A549 (cell line): ENCODE results near the gene RPL37. TPM values are rescaled to one million over a fixed set of nuclear protein-coding genes. Genes with fewer than 3 reads are reported as not detected.
"Not testable (repeated sequence)": the region's sequence is repeated elsewhere in the genome, so short reads cannot be mapped to it uniquely, and the experiment has no call there.

Source experiments
- ATAC-seq, 2 experiments: fragments of 200-7000 bp in 1 of 2; fragments of >200 bp in 1 of 2; cut with Nextera tagmentation in 1 of 2; cut with Tn5 transposase in 1 of 2; 3 replicates each; pipeline versions ENCODE4 v1.8.0 to v1.9.1; 2018 to 2020; ENCODE audit warnings: mild to moderate bottlenecking in 1 of 2, moderate library complexity in 1 of 2
- CTCF ChIA-PET: fragments of 300-600 bp; sonication (Branson Sonifier 250); formaldehyde crosslinking; extraction: SDS; loops from one replicate; lab custom pipeline; 2021; ENCODE audit warnings: antibody characterized with exemption, inconsistent platforms; lab: Yijun Ruan, JAX
- POLR2A ChIA-PET: fragments of 350-600 bp; formaldehyde crosslinking; extraction: SDS; loops from one replicate; lab custom pipeline; 2021; ENCODE audit warnings: antibody characterized with exemption, inconsistent platforms; lab: Yijun Ruan, JAX
- DNase-seq, 2 experiments: peaks; one replicate each; pipeline versions ENCODE4 v3.0.0 to v3.0.0-alpha.2; 2011 to 2016; ENCODE audit warnings: low read depth in 1 of 2, low spot score in 1 of 2
- FAIRE-seq: peaks from 2 replicates; lab custom pipeline; 2011; peaks lifted over from hg19 to GRCh38; lab: Jason Lieb, UNC
- H3K27ac ChIP-seq, 2 experiments: fragments of >200 bp; sonication (Bioruptor Twin); formaldehyde crosslinking; 3 replicates each; pipeline ENCODE4 v1.5.1; 2016 to 2017
- H3K4me1 ChIP-seq: fragments of >200 bp; sonication (Bioruptor Twin); formaldehyde crosslinking; 3 replicates; pipeline ENCODE4 v1.6.1; 2016
- H3K4me2 ChIP-seq: fragments of >200 bp; sonication (Bioruptor Twin); formaldehyde crosslinking; 3 replicates; pipeline ENCODE4 v1.6.1; 2016
- H3K4me3 ChIP-seq: fragments of >200 bp; sonication (Bioruptor Twin); formaldehyde crosslinking; 3 replicates; pipeline ENCODE4 v1.5.1; 2016
- H3K9me3 ChIP-seq: fragments of >200 bp; sonication (Bioruptor Twin); formaldehyde crosslinking; 3 replicates; pipeline ENCODE4 v1.6.1; 2016
- CBX2 ChIP-seq: fragments of 200-600 bp; sonication (generic); IDR thresholded peaks from 2 replicates; pipeline ENCODE4 v1.6.1; 2016; ENCODE audit warnings: low read depth, mild to moderate bottlenecking, borderline replicate concordance
- CBX8 ChIP-seq: fragments of 200-600 bp; sonication (generic); IDR thresholded peaks from 2 replicates; pipeline ENCODE4 v1.6.1; 2016
- EHF ChIP-seq: fragments of 250-450 bp; sonication (Bioruptor Pico); IDR thresholded peaks from 2 replicates; pipeline ENCODE4 v1.5.0; 2020; ENCODE audit warnings: mild to moderate bottlenecking
- EHMT2 ChIP-seq: fragments of 200-600 bp; sonication (generic); IDR thresholded peaks from 2 replicates; pipeline ENCODE4 v1.6.1; 2016; ENCODE audit warnings: antibody characterized with exemption, low read depth, mild to moderate bottlenecking, moderate library complexity
- ESRRA ChIP-seq: fragments of 150-350 bp; IDR thresholded peaks from 2 replicates; pipeline ENCODE4 v1.6.1; 2014; ENCODE audit warnings: mild to moderate bottlenecking, low read length, borderline replicate concordance
- FOSL2 ChIP-seq, 2 experiments: fragments of 450-650 bp in 1 of 2; fragments of >200 bp in 1 of 2; sonication (Bioruptor Twin) in 1 of 2; formaldehyde crosslinking; IDR thresholded peaks; 2 replicates each; pipeline versions ENCODE4 v1.5.0 to v1.6.1; 2016 to 2020; ENCODE audit warnings: mild to moderate bottlenecking in 1 of 2, moderate library complexity in 1 of 2
- HDAC2 ChIP-seq: fragments of 200-600 bp; sonication (generic); IDR thresholded peaks from 2 replicates; pipeline ENCODE4 v1.6.1; 2016
- HMGXB4 ChIP-seq: fragments of 250-450 bp; sonication (Bioruptor Pico); IDR thresholded peaks from 2 replicates; pipeline ENCODE4 v1.5.0; 2021; ENCODE audit warnings: mild to moderate bottlenecking, moderate library complexity, borderline replicate concordance
- JUNB ChIP-seq: fragments of >200 bp; sonication (Bioruptor Twin); formaldehyde crosslinking; IDR thresholded peaks from 2 replicates; pipeline ENCODE4 v1.6.1; 2016
- KDM1A ChIP-seq: fragments of 200-600 bp; sonication (generic); IDR thresholded peaks from 2 replicates; pipeline ENCODE4 v1.6.1; 2016; ENCODE audit warnings: low read depth, mild to moderate bottlenecking
- MYC ChIP-seq: IDR thresholded peaks from 2 replicates; pipeline ENCODE4 v1.6.1; 2012; ENCODE audit warnings: mild to moderate bottlenecking, inconsistent platforms, low read length, improper control_type of control experiment, borderline replicate concordance
- NR3C1 ChIP-seq: fragments of >200 bp; sonication (Bioruptor Twin); formaldehyde crosslinking; IDR thresholded peaks from 3 replicates; pipeline ENCODE4 v1.6.1; 2017
- POLR2AphosphoS2 ChIP-seq: conservative IDR thresholded peaks from 2 replicates; pipeline ENCODE4 v1.6.1; 2012; ENCODE audit warnings: low read length, improper control_type of control experiment, inconsistent platforms
- REST ChIP-seq: fragments of 200-600 bp; sonication (generic); IDR thresholded peaks from 2 replicates; pipeline ENCODE4 v1.6.1; 2016; ENCODE audit warnings: antibody characterized with exemption, mild to moderate bottlenecking, moderate library complexity
- SMC3 ChIP-seq: fragments of >200 bp; sonication (Bioruptor Twin); formaldehyde crosslinking; IDR thresholded peaks from 3 replicates; pipeline ENCODE4 v1.6.1; 2018; ENCODE audit warnings: inconsistent platforms
- ZSCAN20 ChIP-seq: fragments of 250-450 bp; sonication (Bioruptor Pico); IDR thresholded peaks from 2 replicates; pipeline ENCODE4 v1.8.0; 2022; ENCODE audit warnings: mild to moderate bottlenecking, moderate library complexity
- WGBS: methylation state at CpG from one replicate; pipeline ENCODE4 v1.1.6; 2017; ENCODE audit errors: missing lambda C conversion rate; 5-methylcytosine and 5-hydroxymethylcytosine counted together
- polyA plus RNA-seq, 4 experiments: library from polyadenylated mRNA; depleted of rRNA in 3 of 4; stranded (reverse); fragments of >200 nt; fragmentation: RNase III in 1 of 4; extraction: RNeasy Plus Mini Kit Qiagen cat#74134 plus additional on column Dnase treatment in 1 of 4; gene quantifications; 2 replicates in 3 of 4; 3 replicates in 1 of 4; pipeline ENCODE4 v1.2.3, GENCODE V29; 2011 to 2017
- TF ChIP-seq, protein P1 (sequence below): fragments of >200 bp; sonication (Bioruptor Twin); formaldehyde crosslinking; IDR thresholded peaks from 3 replicates; pipeline ENCODE4 v1.6.1; 2016

RPL37 gene
- polyA plus RNA-seq, 2 of the 4 experiments (the other 2 are of a cell fraction) = 2,762 to 4,402 TPM

GRCh38 chr5:40873286-40873880 lies 38.4 kb upstream of the RPL37 start (continued):
- TF ChIP-seq EHMT2 = no peak

DNA sequence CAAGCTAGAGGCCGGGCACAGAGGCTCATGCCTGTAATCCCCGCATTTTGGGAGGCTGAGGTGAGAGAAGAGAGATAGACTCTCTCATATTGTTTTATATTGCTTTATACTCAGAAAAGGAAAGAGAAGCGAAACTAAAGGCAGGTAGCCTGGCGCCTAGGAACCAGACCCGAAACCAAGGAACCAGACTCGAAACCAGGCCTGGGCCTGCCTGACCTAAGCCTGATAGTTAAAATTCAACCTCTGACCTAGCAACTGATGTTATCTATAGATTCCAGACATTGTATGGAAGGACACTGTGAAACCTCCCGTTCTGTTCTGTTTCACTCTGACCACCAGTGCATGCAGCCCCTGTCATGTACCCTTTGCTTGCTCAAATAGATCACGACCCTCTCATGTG lies 37.2 kb upstream of the RPL37 start:
- DNase-seq, H3K4me2 ChIP-seq, ATAC-seq, H3K4me3 ChIP-seq, FAIRE-seq, H3K9me3 ChIP-seq, H3K4me1 ChIP-seq, H3K27ac ChIP-seq, POLR2A ChIA-PET: not testable (repeated sequence)
- CTCF ChIA-PET = interaction anchor here (1.3 kb wide), 1 partner anchor 12 kb away, joined by 3 read pairs; no protein-coding TSS in a partner anchor
- 85% methylated on average over 8 of the region's 8 CpGs for WGBS

- FAIRE-seq (no peak), DNase-seq (no peak)
- ChIA-PET CTCF (interaction anchor here (0.6 to 1.7 kb wide), 3 partner anchors 8 to 1160 kb away, joined by 3 to 6 read pairs (median 3); no protein-coding TSS in a partner anchor), POLR2A (no interaction called here)
- TF ChIP-seq ESRRA = no peak
- no peak for TF ChIP-seq FOSL2 (IDR thresholded peaks at IDR 0.05)
- no peak for TF ChIP-seq FOSL2 (CRISPR knock-in tag; IDR thresholded peaks at IDR 0.05)
- TF ChIP-seq HDAC2 = no peak
- TF ChIP-seq, all 56 proteins: peak for 0
- no peaks in the 10 kb centered on the region for H3K9me3 ChIP-seq
- 47% methylated on average over 4 of the region's 4 CpGs for WGBS
- no peaks in the 10 kb centered on the region for H3K4me1 ChIP-seq
- H3K4me3 ChIP-seq = no peak overlapping the region
- no peak for ATAC-seq
- no peak overlapping the region for H3K27ac ChIP-seq
- no peak overlapping the region for H3K4me2 ChIP-seq
Observed at GRCh38 chr5:40871177-40871576, 36.2 kb upstream of the RPL37 start.

DNA sequence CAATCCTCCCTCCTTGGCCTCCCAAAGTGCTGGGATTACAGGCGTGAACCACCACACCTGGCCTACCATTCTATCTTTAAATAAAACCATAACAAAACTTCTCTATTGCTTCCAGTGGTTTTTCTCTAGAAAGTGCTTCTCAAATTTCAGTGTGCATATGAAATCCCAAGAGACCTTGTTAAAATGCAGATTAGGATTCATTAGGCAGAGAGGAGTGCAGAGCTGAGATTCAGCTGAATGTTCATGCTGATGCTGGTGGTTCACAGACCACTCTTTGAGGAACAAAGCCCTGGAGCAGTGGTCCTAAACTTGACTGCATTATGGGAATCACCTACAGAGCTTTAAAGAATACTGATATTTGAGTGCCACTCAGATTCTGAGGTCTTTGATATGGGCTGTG lies 34.4 kb upstream of the RPL37 start:
- ATAC-seq = no peak
- Histone ChIP-seq H3K27ac (no peak overlapping the region), H3K9me3 (no peaks in the 10 kb centered on the region), H3K4me3 (no peak overlapping the region), H3K4me2 (no peak overlapping the region), H3K4me1 (no peaks in the 10 kb centered on the region)
- DNase-seq = no peak
- ChIA-PET CTCF (no interaction called here), POLR2A (no interaction called here)
- TF ChIP-seq NR3C1 (no peak), CBX8 (no peak), JUNB (no peak), EHF (CRISPR knock-in tag) (no peak), HMGXB4 (CRISPR knock-in tag) (no peak), REST (no peak), EHMT2 (no peak), CBX2 (no peak), KDM1A (no peak), ZSCAN20 (CRISPR knock-in tag) (no peak), FOSL2 (IDR thresholded peaks at IDR 0.05) (no peak), FOSL2 (CRISPR knock-in tag; IDR thresholded peaks at IDR 0.05) (no peak), POLR2AphosphoS2 (no peak), MYC (no peak), SMC3 (no peak)
- TF ChIP-seq, protein P1, sequence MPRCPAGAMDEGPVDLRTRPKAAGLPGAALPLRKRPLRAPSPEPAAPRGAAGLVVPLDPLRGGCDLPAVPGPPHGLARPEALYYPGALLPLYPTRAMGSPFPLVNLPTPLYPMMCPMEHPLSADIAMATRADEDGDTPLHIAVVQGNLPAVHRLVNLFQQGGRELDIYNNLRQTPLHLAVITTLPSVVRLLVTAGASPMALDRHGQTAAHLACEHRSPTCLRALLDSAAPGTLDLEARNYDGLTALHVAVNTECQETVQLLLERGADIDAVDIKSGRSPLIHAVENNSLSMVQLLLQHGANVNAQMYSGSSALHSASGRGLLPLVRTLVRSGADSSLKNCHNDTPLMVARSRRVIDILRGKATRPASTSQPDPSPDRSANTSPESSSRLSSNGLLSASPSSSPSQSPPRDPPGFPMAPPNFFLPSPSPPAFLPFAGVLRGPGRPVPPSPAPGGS = no peak
- 76% methylated on average over 1 of the region's 1 CpG for WGBS
- no peak for FAIRE-seq
